Stimulated activated CD8-positive, alpha-beta memory T cell treated with anti-CD3 and anti-CD28 coated beads, Interleukin-2, amount 100 ng/mL, for 1 hour (primary cell): ENCODE data around the gene HEMGN.
"Not testable (repeated sequence)": the region's sequence is repeated elsewhere in the genome, so short reads cannot be mapped to it uniquely, and the experiment has no call there.

Experiments
- DNase-seq, 2 donors: peaks; one replicate each; pipeline ENCODE4 v3.0.0-alpha.2; 2020; ENCODE audit warnings: low read depth in 2 of 2

The HEMGN gene

GRCh38 chr9:97963232-97963631 lies 25.3 kb upstream of the HEMGN start:
- DNase-seq: no peak

GRCh38 chr9:97962575-97962974 lies 24.6 kb upstream of the HEMGN start:
- no peak for DNase-seq

GRCh38 chr9:97962136-97962535 lies 24.2 kb upstream of the HEMGN start:
- DNase-seq: no peak

DNA sequence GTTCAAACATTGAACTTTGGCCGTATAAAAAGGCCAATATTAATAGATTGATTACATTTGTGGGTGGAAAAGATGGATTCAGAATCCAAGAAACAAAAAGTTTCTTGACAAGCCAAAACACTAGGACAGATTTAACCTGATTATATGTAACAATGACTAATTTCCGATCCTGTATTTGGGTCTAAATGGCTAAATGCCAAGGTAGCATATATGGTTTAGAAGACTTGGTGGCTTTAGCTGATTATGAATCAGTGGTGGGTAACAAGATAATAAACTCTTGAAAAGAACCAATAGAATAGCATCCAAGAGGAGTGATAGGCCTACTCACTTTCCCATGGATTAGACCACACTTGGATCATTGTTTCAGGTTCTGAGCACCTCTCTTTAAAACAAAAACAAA lies 23.4 kb upstream of the HEMGN start:
- no peak for DNase-seq

- DNase-seq: not testable (repeated sequence)
These were observed 22.8 kb upstream of the HEMGN start for GRCh38 chr9:97960678-97961328.

DNA sequence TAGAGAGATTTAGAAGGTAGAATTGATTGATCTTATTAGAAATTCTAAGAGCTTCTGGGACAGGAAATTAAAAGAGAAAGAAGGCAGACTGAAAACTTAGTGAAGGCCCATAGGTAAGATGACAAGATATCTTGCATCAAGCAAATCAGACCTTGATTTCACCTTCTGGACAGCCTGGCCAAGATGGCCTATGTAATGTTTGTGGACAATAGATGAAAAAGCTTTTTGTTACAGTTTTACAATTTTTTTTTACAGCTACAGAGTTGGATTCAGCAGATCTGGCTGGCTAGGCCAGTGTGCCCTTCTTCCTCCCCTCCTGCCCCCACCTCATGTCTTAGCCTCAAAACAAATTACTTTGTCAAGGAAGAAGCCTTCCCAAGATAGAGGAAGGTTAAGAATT lies 21.6 kb upstream of the HEMGN start:
- DNase-seq: no peak

- no peak for DNase-seq
These were observed 21.0 kb upstream of the HEMGN start for GRCh38 chr9:97958812-97959511.

DNA sequence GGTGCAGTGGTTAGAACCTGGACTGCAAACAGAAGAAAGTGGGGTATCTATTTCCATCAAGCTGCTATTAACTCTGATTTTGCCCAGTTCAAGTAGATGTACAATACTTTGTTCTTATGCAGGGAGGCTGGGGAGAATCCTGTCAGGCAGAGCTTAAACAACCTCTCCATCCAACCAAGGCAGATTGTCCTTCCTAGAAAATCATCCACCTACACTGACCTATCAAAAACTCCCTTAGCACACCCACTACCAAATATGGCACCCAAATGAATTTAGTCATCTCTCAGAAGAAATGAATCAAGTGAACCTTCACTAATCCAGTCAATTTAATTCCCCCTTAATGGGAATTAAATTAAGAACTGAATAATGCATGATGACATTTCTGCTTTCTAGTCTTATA lies 18.4 kb upstream of the HEMGN start:
- DNase-seq: no peak

DNA sequence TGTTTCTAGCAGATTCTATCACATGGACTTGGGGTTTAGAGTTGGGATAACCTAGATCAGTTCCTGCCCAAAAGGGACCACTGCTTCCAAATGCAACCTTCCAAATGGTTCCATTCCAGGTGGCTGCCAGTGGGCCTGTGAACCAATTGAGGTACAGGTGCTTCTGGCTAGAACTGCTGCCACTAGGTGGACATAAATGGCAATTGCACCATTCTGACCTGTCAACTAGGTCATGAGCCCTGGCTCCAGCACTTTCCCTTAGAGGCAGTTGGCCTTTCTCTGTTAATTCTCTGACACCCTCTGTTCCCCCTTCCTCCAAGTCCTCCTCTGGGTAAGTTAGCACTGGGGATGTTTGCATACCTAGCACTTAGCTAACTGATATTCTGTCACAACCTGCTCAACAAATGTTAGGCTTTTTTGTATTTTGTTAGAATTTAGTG lies 16.6 kb upstream of the HEMGN start:
- DNase-seq: peak in 1 of 2 donors; percentile 24

DNA sequence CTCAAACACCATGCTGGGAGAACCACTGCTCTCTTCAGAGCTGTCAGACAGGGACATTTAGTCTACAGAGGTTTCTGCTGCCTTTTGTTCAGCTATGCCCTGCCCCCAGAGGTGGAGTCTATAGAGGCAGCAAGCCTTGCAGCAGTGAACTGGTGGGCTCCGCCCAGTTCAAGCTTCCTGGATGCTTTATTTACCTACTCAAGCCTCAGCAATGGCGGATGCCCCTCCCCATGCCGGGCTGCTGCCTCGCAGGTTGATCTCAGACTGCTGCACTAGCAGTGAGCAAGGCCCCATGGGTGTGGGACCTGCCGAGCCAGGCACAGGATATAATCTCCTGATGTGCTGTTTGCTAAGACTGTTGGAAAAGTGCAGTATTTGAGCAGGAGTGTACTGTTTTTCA lies 12.9 kb upstream of the HEMGN start:
- DNase-seq: not testable (repeated sequence)

GRCh38 chr9:97947094-97947493 lies 9.1 kb upstream of the HEMGN start:
- DNase-seq: not testable (repeated sequence)

DNA sequence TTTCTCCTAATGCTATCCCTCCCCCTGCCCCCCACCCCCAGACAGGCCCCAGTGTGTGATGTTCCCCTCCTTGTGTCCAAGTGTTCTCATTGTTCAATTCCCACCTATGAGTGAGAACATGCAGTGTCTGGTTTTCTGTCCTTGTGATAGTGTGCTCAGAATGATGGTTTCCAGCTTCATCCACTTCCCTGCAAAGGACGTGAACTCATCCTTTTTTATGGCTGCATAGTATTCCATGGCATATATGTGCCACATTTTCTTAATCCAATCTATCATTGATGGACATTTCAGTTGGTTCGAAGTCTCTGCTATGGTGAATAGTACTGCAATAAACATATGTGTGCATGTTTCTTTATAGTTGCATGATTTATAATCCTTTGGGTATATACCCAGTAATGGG lies 7.5 kb upstream of the HEMGN start:
- not testable (repeated sequence) for DNase-seq

DNA sequence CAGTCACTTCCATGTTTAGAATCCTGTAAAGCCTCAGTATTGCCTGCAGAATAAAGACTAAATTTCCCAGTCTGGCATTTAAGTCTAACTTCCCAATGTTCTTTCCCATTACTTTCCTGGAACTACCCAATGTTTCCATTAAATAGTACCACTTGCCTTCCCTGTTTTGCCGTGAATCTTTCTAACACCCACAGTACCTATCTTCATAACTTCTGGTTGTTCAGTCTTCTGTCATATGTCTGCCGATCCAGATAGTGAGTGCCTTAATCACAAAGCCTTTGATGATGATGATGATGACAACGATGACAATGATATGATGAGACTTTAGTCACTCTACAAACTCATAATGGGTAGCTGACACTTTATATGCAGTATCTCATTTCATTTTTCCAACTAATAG lies 6.6 kb upstream of the HEMGN start:
- no peak for DNase-seq

- no peak for DNase-seq
These were observed 5.4 kb upstream of the HEMGN start for GRCh38 chr9:97943308-97943855.

- DNase-seq: no peak
These were observed 3.4 kb upstream of the HEMGN start for GRCh38 chr9:97941323-97941722.

DNA sequence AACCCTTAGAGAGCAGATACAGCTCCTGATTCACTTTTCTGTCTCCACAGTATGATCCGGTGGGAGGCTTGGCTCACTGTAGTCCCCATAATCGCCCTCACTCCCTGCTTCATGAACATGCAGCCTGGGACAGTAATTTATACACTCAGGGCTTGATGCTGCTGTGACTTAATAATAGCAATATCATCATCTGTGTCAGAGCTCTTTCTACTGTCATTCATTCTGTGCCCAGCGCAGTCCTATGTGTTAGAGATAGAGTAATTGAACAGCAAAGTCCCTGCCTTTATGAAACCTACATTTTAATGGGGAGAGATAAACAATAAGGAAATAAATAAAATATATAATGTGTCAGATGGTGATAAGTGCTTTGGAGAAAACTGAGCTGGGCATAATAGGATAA lies 2.8 kb upstream of the HEMGN start:
- DNase-seq: no peak

DNA sequence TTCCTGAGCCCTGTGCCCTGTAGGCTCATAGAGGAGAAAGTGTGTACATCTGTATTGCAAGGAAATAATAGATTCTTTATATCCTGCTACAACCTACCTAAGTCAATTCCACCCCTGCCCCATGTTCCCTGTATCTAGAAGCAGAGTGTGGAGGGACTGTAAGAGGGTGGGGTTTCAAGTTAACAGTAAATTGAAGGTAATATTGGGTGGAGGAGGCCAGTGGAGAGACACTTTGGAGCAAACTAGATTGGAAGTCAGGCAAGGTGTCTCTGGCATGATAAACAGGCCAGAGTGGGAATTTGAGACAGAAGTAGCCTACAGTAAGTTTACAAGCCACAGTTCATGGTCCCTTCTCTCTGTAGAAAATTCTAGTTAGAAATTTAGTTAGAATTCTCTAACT lies 2.3 kb upstream of the HEMGN start:
- no peak for DNase-seq

DNA sequence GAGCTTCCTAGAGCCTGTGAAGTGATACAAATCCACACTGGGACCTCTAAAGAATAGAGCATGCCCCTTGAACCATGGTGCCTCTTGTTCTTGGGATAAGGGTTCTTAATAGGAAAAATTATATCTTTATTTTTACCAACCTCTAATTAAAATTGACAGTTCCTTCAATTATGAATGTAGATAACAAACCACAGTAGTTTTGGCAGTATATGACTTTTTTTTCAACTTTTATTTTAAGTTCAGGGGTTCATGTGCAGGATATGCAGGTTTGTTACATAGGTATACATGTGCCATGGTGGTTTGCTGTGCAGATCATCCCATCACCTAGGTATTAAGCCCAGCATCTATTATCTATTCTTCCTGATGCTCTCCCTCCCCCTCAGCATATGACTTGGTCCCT lies 974 bp downstream of the HEMGN start:
- no peak for DNase-seq

- DNase-seq: no peak
These were observed 2.7 kb downstream of the HEMGN start for GRCh38 chr9:97935276-97935675.

DNA sequence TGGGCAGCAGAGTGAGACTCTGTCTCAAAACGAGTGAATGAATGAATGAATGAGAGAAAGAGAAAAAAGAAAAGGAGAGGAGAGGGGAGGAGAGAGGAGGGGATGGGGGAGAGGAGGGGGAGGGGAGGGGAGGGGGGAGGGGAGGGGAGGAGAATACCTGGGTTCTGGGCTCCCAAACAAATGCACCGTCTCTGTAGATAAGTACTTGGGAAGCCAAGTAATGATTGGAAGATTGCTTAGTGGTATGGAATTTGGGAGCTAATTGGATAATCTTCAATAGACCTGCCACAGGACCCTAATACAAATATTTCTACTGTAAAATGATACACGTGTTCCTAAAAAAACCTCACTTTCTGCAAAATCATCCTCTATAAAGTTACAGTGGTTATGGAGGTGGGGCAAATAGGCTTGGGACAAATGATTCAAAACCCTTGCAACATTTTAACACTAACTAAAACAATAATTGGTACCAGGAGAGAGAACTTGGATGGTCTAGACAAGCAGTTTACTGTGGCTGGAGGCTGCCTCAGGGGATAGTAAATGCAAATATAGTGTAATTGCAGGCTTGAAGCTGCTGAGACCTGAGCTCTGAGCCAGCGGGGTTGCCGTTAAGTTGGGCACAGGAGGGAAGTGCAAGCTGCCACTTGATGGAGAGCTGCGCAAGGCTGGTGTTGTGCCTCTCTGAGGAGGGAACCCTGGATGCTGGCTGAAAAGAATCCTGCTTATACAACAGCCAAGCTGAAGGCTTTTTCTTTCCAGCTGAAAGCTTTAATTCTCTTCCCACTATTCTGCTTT lies 3.5 kb downstream of the HEMGN start:
- no peak for DNase-seq

GRCh38 chr9:97933297-97933998 lies 4.5 kb downstream of the HEMGN start:
- no peak for DNase-seq

- DNase-seq: no peak
These were observed 7.0 kb downstream of the HEMGN start for GRCh38 chr9:97930972-97931371.
